ENCODE results near the gene SEC24C. TPM values are rescaled to one million over a fixed set of nuclear protein-coding genes. Genes with fewer than 3 reads are reported as not detected.
"Not testable (repeated sequence)": the region's sequence is repeated elsewhere in the genome, so short reads cannot be mapped to it uniquely, and the experiment has no call there.

Gene SEC24C
- total RNA-seq, 1 donor = 54.0 TPM

- no peak overlapping the region for H3K4me3 ChIP-seq (ENCODE audit: low read depth, low read length)
- TF ChIP-seq CTCF (IDR thresholded peaks at IDR 0.05; ENCODE audit: insufficient read depth, low read depth, low read length) = no peak
- DNase-seq (ENCODE audit: low read depth) = no peak
Measured at GRCh38 chr10:73716251-73716650, 27.9 kb upstream of the SEC24C start.

- TF ChIP-seq CTCF (IDR thresholded peaks at IDR 0.05; ENCODE audit: insufficient read depth, low read depth, low read length) = no peak
- H3K4me3 ChIP-seq (ENCODE audit: low read depth, low read length) = no peak overlapping the region
- peak; percentile 12 for DNase-seq (ENCODE audit: low read depth)
Measured at GRCh38 chr10:73717556-73717955, 26.6 kb upstream of the SEC24C start.

- not testable (repeated sequence) for H3K4me3 ChIP-seq (ENCODE audit: low read depth, low read length)
- peak; percentile 30 for DNase-seq (ENCODE audit: low read depth)
Measured at GRCh38 chr10:73720561-73720960, 23.6 kb upstream of the SEC24C start.

- DNase-seq (ENCODE audit: low read depth) = no peak
- TF ChIP-seq CTCF (IDR thresholded peaks at IDR 0.05; ENCODE audit: insufficient read depth, low read depth, low read length) = no peak
- no peak overlapping the region for H3K4me3 ChIP-seq (ENCODE audit: low read depth, low read length)
Measured at GRCh38 chr10:73723516-73723915, 20.7 kb upstream of the SEC24C start.

GRCh38 chr10:73729781-73730152 lies 14.4 kb upstream of the SEC24C start:
- DNase-seq (ENCODE audit: low read depth) = peak; percentile 72

GRCh38 chr10:73730153-73730906 lies 13.8 kb upstream of the SEC24C start:
- peak; percentile 93 for DNase-seq (ENCODE audit: low read depth)

More at GRCh38 chr10:73729781-73730152, 14.4 kb upstream of the SEC24C start:
- peak overlapping the region; percentile 93 for H3K4me3 ChIP-seq (ENCODE audit: low read depth, low read length)

GRCh38 chr10:73731588-73732375 lies 12.4 kb upstream of the SEC24C start:
- TF ChIP-seq CTCF (IDR thresholded peaks at IDR 0.05; ENCODE audit: insufficient read depth, low read depth, low read length) = no peak
- peak overlapping the region; percentile 93 for H3K4me3 ChIP-seq (ENCODE audit: low read depth, low read length)
- DNase-seq (ENCODE audit: low read depth) = no peak

More at GRCh38 chr10:73730153-73730906, 13.8 kb upstream of the SEC24C start:
- no peak for TF ChIP-seq CTCF (IDR thresholded peaks at IDR 0.05; ENCODE audit: insufficient read depth, low read depth, low read length)
- H3K4me3 ChIP-seq (ENCODE audit: low read depth, low read length) = peak overlapping the region; percentile 93
